IMR-90 (cell line): Measurements from ENCODE around the gene EFHD2. TPM values are rescaled to one million over a fixed set of nuclear protein-coding genes. Genes with fewer than 3 reads are reported as not detected.

ENCODE experiments used
- ATAC-seq: fragments of 200-7000 bp; cut with Tn5 transposase; 2 replicates; pipeline ENCODE4 v1.9.1; 2020; ENCODE audit warnings: low read depth, mild to moderate bottlenecking, moderate library complexity
- BruUV-seq: library from RNA; stranded (reverse); fragments of 400-500 nt; replicated peaks from 2 replicates; lab custom pipeline; 2021; lab: Mats Ljungman, UMichigan
- CTCF ChIA-PET: fragments of 300-600 bp; formaldehyde crosslinking; extraction: SDS; loops from one replicate; lab custom pipeline; 2021; ENCODE audit warnings: antibody characterized with exemption; lab: Yijun Ruan, JAX
- POLR2A ChIA-PET: fragments of 300-600 bp; sonication (Branson Sonifier 250); formaldehyde crosslinking; loops from one replicate; lab custom pipeline; 2022; ENCODE audit warnings: antibody characterized with exemption; ENCODE audit not compliant: unreplicated experiment; lab: Charles Lee
- DNase-seq: peaks from one replicate; pipeline ENCODE4 v3.0.0; 2013
- H2AFZ ChIP-seq: replicated peaks from 2 replicates; pipeline ENCODE3; 2013; ENCODE audit warnings: low read length, mild to moderate bottlenecking; ENCODE audit not compliant: poor library complexity
- H2AK5ac ChIP-seq: 2 replicates; pipeline ENCODE4 v1.6.1; 2013; ENCODE audit warnings: low read depth, low read length, inconsistent platforms
- H2AK9ac ChIP-seq: replicated peaks from 2 replicates; pipeline ENCODE3; 2013; ENCODE audit warnings: mild to moderate bottlenecking, low read depth, low read length, moderate library complexity; ENCODE audit not compliant: poor library complexity
- H2BK120ac ChIP-seq: 2 replicates; pipeline ENCODE4 v1.6.1; 2013; ENCODE audit warnings: low read depth, low read length, inconsistent platforms
- H2BK15ac ChIP-seq: 3 replicates; pipeline ENCODE4 v1.6.1; 2013; ENCODE audit warnings: low read depth, low read length, inconsistent platforms
- H2BK20ac ChIP-seq: 2 replicates; pipeline ENCODE4 v1.6.1; 2013; ENCODE audit warnings: low read depth, mild to moderate bottlenecking, inconsistent platforms, low read length, moderate library complexity
- H2BK5ac ChIP-seq: 2 replicates; pipeline ENCODE4 v1.6.1; 2013; ENCODE audit warnings: mild to moderate bottlenecking, low read depth, low read length, inconsistent platforms; ENCODE audit not compliant: poor library complexity, severe bottlenecking
- H3K14ac ChIP-seq: replicated peaks from 2 replicates; pipeline ENCODE4 v1.6.1; 2013; ENCODE audit warnings: low read depth, low read length, inconsistent platforms
- H3K18ac ChIP-seq: 2 replicates; pipeline ENCODE4 v1.6.1; 2013; ENCODE audit warnings: low read depth, low read length, control low read depth
- H3K23ac ChIP-seq: 2 replicates; pipeline ENCODE4 v1.6.1; 2013; ENCODE audit warnings: low read depth, low read length, inconsistent platforms
- H3K27ac ChIP-seq: 2 replicates; pipeline ENCODE4 v1.5.1; 2013; ENCODE audit warnings: mild to moderate bottlenecking, control low read depth, low read length; ENCODE audit not compliant: insufficient read depth
- H3K27me3 ChIP-seq: 2 replicates; pipeline ENCODE4 v1.6.1; 2013; ENCODE audit warnings: low read length; ENCODE audit not compliant: control insufficient read depth, insufficient read depth
- H3K36me3 ChIP-seq: 2 replicates; pipeline ENCODE4 v1.6.1; 2013; ENCODE audit warnings: low read length, mixed read lengths; ENCODE audit not compliant: control insufficient read depth, insufficient read depth
- H3K4ac ChIP-seq: 2 replicates; pipeline ENCODE4 v1.6.1; 2013; ENCODE audit warnings: low read depth, low read length, inconsistent platforms
- H3K4me1 ChIP-seq: 2 replicates; pipeline ENCODE4 v1.6.1; 2013; ENCODE audit warnings: low read length, mixed read lengths; ENCODE audit not compliant: control insufficient read depth, insufficient read depth
- H3K4me2 ChIP-seq: 2 replicates; pipeline ENCODE4 v1.6.1; 2013; ENCODE audit warnings: low read depth, mild to moderate bottlenecking, control low read depth, low read length, moderate library complexity
- H3K4me3 ChIP-seq: 2 replicates; pipeline ENCODE4 v1.5.1; 2013; ENCODE audit warnings: low read depth, mild to moderate bottlenecking, control low read depth, low read length, moderate library complexity; ENCODE audit not compliant: insufficient read depth
- H3K56ac ChIP-seq: 2 replicates; pipeline ENCODE4 v1.6.1; 2013; ENCODE audit warnings: low read length, inconsistent platforms; ENCODE audit not compliant: insufficient read depth; ENCODE audit errors: extremely low read depth
- H3K79me1 ChIP-seq, 2 experiments: 2 replicates each; pipeline ENCODE4 v1.6.1; 2013; ENCODE audit warnings: low read length in 2 of 2, inconsistent platforms in 1 of 2, low read depth in 1 of 2
- H3K9ac ChIP-seq: 2 replicates; pipeline ENCODE4 v1.6.1; 2013; ENCODE audit warnings: low read depth, low read length, control low read depth
- H3K9me1 ChIP-seq: 2 replicates; pipeline ENCODE4 v1.6.1; 2013; ENCODE audit warnings: low read length, inconsistent platforms; ENCODE audit not compliant: insufficient read depth
- H3K9me3 ChIP-seq: 2 replicates; pipeline ENCODE4 v1.6.1; 2013; ENCODE audit warnings: low read length; ENCODE audit not compliant: control insufficient read depth, insufficient read depth
- H4K20me1 ChIP-seq: 2 replicates; pipeline ENCODE4 v1.6.1; 2013; ENCODE audit warnings: low read length, inconsistent platforms; ENCODE audit not compliant: insufficient read depth
- H4K5ac ChIP-seq: 2 replicates; pipeline ENCODE4 v1.6.1; 2013; ENCODE audit warnings: mild to moderate bottlenecking, low read depth, low read length, control low read depth
- H4K8ac ChIP-seq, 2 experiments: 2 replicates each; pipeline ENCODE4 v1.6.1; 2013; ENCODE audit warnings: low read depth in 2 of 2, low read length in 2 of 2, control low read depth in 1 of 2, inconsistent platforms in 1 of 2
- H4K91ac ChIP-seq: 2 replicates; pipeline ENCODE4 v1.6.1; 2013; ENCODE audit warnings: low read depth, low read length, inconsistent platforms; ENCODE audit not compliant: insufficient read depth
- CHD1 ChIP-seq: IDR thresholded peaks from 2 replicates; pipeline ENCODE4 v1.6.1; 2012; ENCODE audit warnings: low read depth, low read length, improper control_type of control experiment
- ELK1 ChIP-seq: fragments of 150-350 bp; IDR thresholded peaks from 2 replicates; pipeline ENCODE4 v1.6.1; 2016; ENCODE audit warnings: low read depth, mild to moderate bottlenecking, low read length, moderate library complexity, borderline replicate concordance
- FOS ChIP-seq: fragments of 150-350 bp; IDR thresholded peaks from 2 replicates; pipeline ENCODE4 v1.6.1; 2016; ENCODE audit warnings: low read depth, low read length
- WGBS, 2 experiments: methylation state at CpG; one replicate each; pipeline versions ENCODE4 v1.1.5 to v1.1.7; 2013; ENCODE audit warnings: missing lambda C conversion rate in 2 of 2; ENCODE audit not compliant: insufficient read length in 1 of 2; ENCODE audit errors: extremely low coverage in 2 of 2; 5-methylcytosine and 5-hydroxymethylcytosine counted together
- dilution Hi-C: fragments of 300-500 bp; cut with HindIII; formaldehyde crosslinking; loops from one replicate; pipeline ENCODE4 v1.14.3; 2018; ENCODE audit warnings: low sequenced_read_pairs; ENCODE audit not compliant: unreplicated experiment
- in situ Hi-C: fragments of 300-500 bp; cut with MboI; formaldehyde crosslinking; loops from 3 replicates; pipeline ENCODE4 v1.14.3; 2019; ENCODE audit warnings: low sequenced_read_pairs, inconsistent platforms, mixed read lengths
- intact Hi-C: fragments of 100-400 bp; cut with micrococcal nuclease; formaldehyde crosslinking; loops from 2 replicates; pipeline ENCODE4 v1.10.0; 2022
- polyA plus RNA-seq, 3 experiments: library from polyadenylated mRNA; depleted of rRNA; stranded (reverse); fragments of >200 nt; gene quantifications; 2 replicates each; pipeline ENCODE4 v1.2.3, GENCODE V29; 2012; ENCODE audit warnings: low replicate concordance in 1 of 3
- total RNA-seq: library from RNA; depleted of rRNA; stranded (reverse); fragments of >200 nt; gene quantifications from 2 replicates; pipeline ENCODE4 v1.2.3, GENCODE V29; 2012
- TF ChIP-seq, protein P1 (sequence below): conservative IDR thresholded peaks from 2 replicates; pipeline ENCODE4 v1.5.1; 2012; ENCODE audit warnings: mild to moderate bottlenecking, low read depth, low read length, improper control_type of control experiment

EFHD2 gene
- total and polyA plus RNA-seq, 2 of the 4 experiments (the other 2 are of a cell fraction): 22.6 to 58.9 TPM

- Histone ChIP-seq H2AFZ (no peak overlapping the region), H3K23ac (no peak overlapping the region), H4K20me1 (peaks cover 18% of the 10 kb centered on the region), H3K4me3 (no peak overlapping the region), H3K4me2 (no peak overlapping the region), H3K27me3 (no peaks in the 10 kb centered on the region), H3K9ac (no peak overlapping the region), H4K8ac (no peak overlapping the region; a peak in 1 of 4 replicates), H3K27ac (no peak overlapping the region), H3K79me1 (peaks cover 8 to 49% of the 10 kb centered on the region in 2 experiments; a peak in 3 of 4 replicates), H2BK120ac (no peak overlapping the region), H2BK5ac (no peak overlapping the region), H4K91ac (no peak overlapping the region), H3K18ac (no peak overlapping the region), H3K56ac (no peak overlapping the region), H2BK20ac (no peak overlapping the region), H2AK9ac (peak overlapping the region; percentile 66), H3K14ac (no peak overlapping the region), H2BK15ac (no peak overlapping the region), H3K9me3 (no peaks in the 10 kb centered on the region), H4K5ac (no peak overlapping the region), H3K36me3 (peaks cover 11% of the 10 kb centered on the region), H3K9me1 (peaks cover 12% of the 10 kb centered on the region), H2AK5ac (peak overlapping the region; percentile 64; the same call in 1 of the 2 replicates), H3K4ac (peak overlapping the region; percentile 15; the same call in 1 of the 2 replicates), H3K4me1 (peaks cover 16% of the 10 kb centered on the region)
- in situ Hi-C loops: loop anchor here (5.0 to 10.0 kb wide), 2 partner anchors 99 to 271 kb away; partner anchors contain the start of gene TMEM51
- TF ChIP-seq FOS (no peak), ELK1 (no peak), CHD1 (no peak)
- TF ChIP-seq, protein P1, sequence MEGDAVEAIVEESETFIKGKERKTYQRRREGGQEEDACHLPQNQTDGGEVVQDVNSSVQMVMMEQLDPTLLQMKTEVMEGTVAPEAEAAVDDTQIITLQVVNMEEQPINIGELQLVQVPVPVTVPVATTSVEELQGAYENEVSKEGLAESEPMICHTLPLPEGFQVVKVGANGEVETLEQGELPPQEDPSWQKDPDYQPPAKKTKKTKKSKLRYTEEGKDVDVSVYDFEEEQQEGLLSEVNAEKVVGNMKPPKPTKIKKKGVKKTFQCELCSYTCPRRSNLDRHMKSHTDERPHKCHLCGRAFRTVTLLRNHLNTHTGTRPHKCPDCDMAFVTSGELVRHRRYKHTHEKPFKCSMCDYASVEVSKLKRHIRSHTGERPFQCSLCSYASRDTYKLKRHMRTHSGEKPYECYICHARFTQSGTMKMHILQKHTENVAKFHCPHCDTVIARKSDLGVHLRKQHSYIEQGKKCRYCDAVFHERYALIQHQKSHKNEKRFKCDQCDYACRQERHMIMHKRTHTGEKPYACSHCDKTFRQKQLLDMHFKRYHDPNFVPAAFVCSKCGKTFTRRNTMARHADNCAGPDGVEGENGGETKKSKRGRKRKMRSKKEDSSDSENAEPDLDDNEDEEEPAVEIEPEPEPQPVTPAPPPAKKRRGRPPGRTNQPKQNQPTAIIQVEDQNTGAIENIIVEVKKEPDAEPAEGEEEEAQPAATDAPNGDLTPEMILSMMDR: no peak
- no TSS peak for BruUV-seq
- ATAC-seq: no peak
- POLR2A ChIA-PET: no interaction called here
- dilution Hi-C loops: no loop called here
- intact Hi-C loops: no loop called here
- CTCF ChIA-PET: interaction anchor here (1.5 kb wide), 1 partner anchor 8 kb away, joined by 6 read pairs; no protein-coding TSS in a partner anchor
- DNase-seq: no peak
- WGBS, 2 experiments: no CpG with 5 or more reads among the region's 6 CpGs
These were observed 16.3 kb downstream of the EFHD2 start for GRCh38 chr1:15425958-15426357.
